HepG2 (cell line): Measurements from ENCODE around the gene PLIN3. TPM values are rescaled to one million over a fixed set of nuclear protein-coding genes. Genes with fewer than 3 reads are reported as not detected.

Experiments used
- BCL3 ChIP-seq: sonication (generic); formaldehyde crosslinking; IDR thresholded peaks from 2 replicates; pipeline ENCODE4 v1.5.1; 2020; ENCODE audit warnings: mild to moderate bottlenecking, missing genetic modification reagents, moderate library complexity
- HINFP ChIP-seq: sonication (generic); formaldehyde crosslinking; IDR thresholded peaks from 2 replicates; pipeline ENCODE4 v1.4.0; 2020; ENCODE audit warnings: low read depth, mild to moderate bottlenecking, missing genetic modification reagents
- HIVEP1 ChIP-seq: sonication (generic); formaldehyde crosslinking; IDR thresholded peaks from 2 replicates; pipeline ENCODE4 v1.4.0; 2020; ENCODE audit warnings: mild to moderate bottlenecking, missing genetic modification reagents
- HNRNPK ChIP-seq: fragments of 200-400 bp; formaldehyde crosslinking; IDR thresholded peaks from 2 replicates; pipeline ENCODE4 v1.6.1; 2018; ENCODE audit warnings: low read length, low read depth, moderate library complexity, mild to moderate bottlenecking; ENCODE audit not compliant: poor library complexity, severe bottlenecking
- KDM1A ChIP-seq: IDR thresholded peaks from 2 replicates; pipeline ENCODE4 v1.6.1; 2016; ENCODE audit warnings: missing compliant biosample characterization
- KMT2A ChIP-seq: sonication (generic); formaldehyde crosslinking; IDR thresholded peaks from 2 replicates; pipeline ENCODE4 v1.4.0; 2020; ENCODE audit warnings: missing genetic modification reagents
- MED1 ChIP-seq: sonication (generic); formaldehyde crosslinking; IDR thresholded peaks from 2 replicates; pipeline ENCODE4 v1.4.0; 2020; ENCODE audit warnings: missing genetic modification reagents
- MTA3 ChIP-seq: sonication (generic); formaldehyde crosslinking; IDR thresholded peaks from 2 replicates; pipeline ENCODE4 v1.4.0; 2020; ENCODE audit warnings: missing genetic modification reagents
- POGK ChIP-seq: sonication (generic); formaldehyde crosslinking; conservative IDR thresholded peaks from 2 replicates; pipeline ENCODE4 v1.8.0; 2022; ENCODE audit warnings: mild to moderate bottlenecking, moderate library complexity, missing genetic modification reagents
- SAP130 ChIP-seq: IDR thresholded peaks from 2 replicates; pipeline ENCODE4 v1.6.1; 2016; ENCODE audit warnings: low read depth
- SP5 ChIP-seq: IDR thresholded peaks from 2 replicates; pipeline ENCODE4 v1.6.1; 2016; ENCODE audit warnings: low read depth, borderline replicate concordance
- TEAD3 ChIP-seq: optimal IDR thresholded peaks from 2 replicates; pipeline ENCODE3; 2016; ENCODE audit warnings: borderline replicate concordance
- TP53 ChIP-seq: sonication (generic); formaldehyde crosslinking; conservative IDR thresholded peaks from 2 replicates; pipeline ENCODE4 v1.4.0; 2020; ENCODE audit warnings: missing genetic modification reagents
- TRIM22 ChIP-seq: fragments of 450-650 bp; IDR thresholded peaks from 2 replicates; pipeline ENCODE4 v1.6.1; 2017
- ZHX2 ChIP-seq, 2 experiments: sonication (generic) in 1 of 2; formaldehyde crosslinking in 1 of 2; IDR thresholded peaks; 2 replicates each; pipeline versions ENCODE4 v1.6.1 to v1.9.0; 2014 to 2022; ENCODE audit warnings: antibody characterized with exemption in 1 of 2, borderline replicate concordance in 1 of 2, inconsistent platforms in 1 of 2, low read depth in 1 of 2, missing genetic modification reagents in 1 of 2
- ZKSCAN5 ChIP-seq: sonication (generic); formaldehyde crosslinking; IDR thresholded peaks from 2 replicates; pipeline ENCODE4 v1.5.1; 2020; ENCODE audit warnings: mild to moderate bottlenecking, missing genetic modification reagents
- ZNF546 ChIP-seq: sonication (generic); formaldehyde crosslinking; conservative IDR thresholded peaks from 2 replicates; pipeline ENCODE4 v1.8.1; 2023; ENCODE audit warnings: mild to moderate bottlenecking, missing genetic modification reagents
- ZNF549 ChIP-seq: sonication (generic); formaldehyde crosslinking; IDR thresholded peaks from 2 replicates; pipeline ENCODE4 v1.5.0; 2020; ENCODE audit warnings: missing genetic modification reagents
- polyA plus RNA-seq, 8 experiments: library from polyadenylated mRNA; depleted of rRNA in 3 of 8; stranded (reverse) in 7 of 8; unstranded in 1 of 8; fragments of >200 nt; fragmentation: Illumina TruSeq in 4 of 8; extraction: Trizol in 4 of 8; gene quantifications; 2 replicates each; pipeline versions ENCODE4 v1.2.1 to v1.2.3, GENCODE V29; 2011 to 2016; ENCODE audit warnings: low read depth in 4 of 8, missing spikeins in 1 of 8, mixed read lengths in 1 of 8; ENCODE audit not compliant: insufficient read depth in 1 of 8
- total RNA-seq, 5 experiments: library from RNA; depleted of rRNA; stranded (reverse); fragments of >200 nt; fragmentation: Illumina TruSeq; extraction: Trizol; gene quantifications; 2 replicates each; pipeline ENCODE4 v1.2.3, GENCODE V29; 2016; ENCODE audit warnings: low read depth in 1 of 5

Gene PLIN3
- total and polyA plus RNA-seq, 2 of the 13 experiments (the other 11 are each of a cell fraction or from before 2014, with no cell fraction given) = 49.3 to 57.9 TPM

GRCh38 chr19:4851551-4852290 is 15.7 kb downstream of the PLIN3 start (continued):
- TF ChIP-seq POGK (CRISPR knock-in tag) = no peak
- TF ChIP-seq KMT2A (CRISPR knock-in tag) = no peak
- TF ChIP-seq ZHX2 (IDR thresholded peaks at IDR 0.05; ENCODE audit: low read depth) = no peak
- no peak for TF ChIP-seq ZHX2 (CRISPR knock-in tag; IDR thresholded peaks at IDR 0.05; ENCODE audit: borderline replicate concordance)
- TF ChIP-seq BCL3 (CRISPR knock-in tag) = no peak
- no peak for TF ChIP-seq HIVEP1 (CRISPR knock-in tag)
- no peak for TF ChIP-seq TRIM22
- no peak for TF ChIP-seq ZKSCAN5
- peak; percentile 56; the same call in 1 of the 2 replicates for TF ChIP-seq SP5 (CRISPR knock-in tag)
- TF ChIP-seq ZNF546 (CRISPR knock-in tag) = no peak
- no peak; the same call in 1 of the 2 replicates for TF ChIP-seq HINFP
- TF ChIP-seq MTA3 (CRISPR knock-in tag) = no peak
- peak; percentile 16 for TF ChIP-seq HNRNPK
- peak; percentile 43; the same call in 1 of the 2 replicates for TF ChIP-seq SAP130 (CRISPR knock-in tag)
- no peak for TF ChIP-seq KDM1A (CRISPR knock-in tag)
- TF ChIP-seq TEAD3 (CRISPR knock-in tag) = peak; percentile 36
- TF ChIP-seq MED1 (CRISPR knock-in tag) = no peak
- no peak for TF ChIP-seq TP53
- no peak for TF ChIP-seq ZNF549 (CRISPR knock-in tag)
